HepG2 (cell line): ENCODE measurements around the gene CEP104. TPM values are rescaled to one million over a fixed set of nuclear protein-coding genes. Genes with fewer than 3 reads are reported as not detected.
A peak's percentile ranks its signal among the peaks of the same experiment; 100 is the strongest.

Experiments
- ARNTL ChIP-seq: sonication (generic); formaldehyde crosslinking; IDR thresholded peaks from 2 replicates; pipeline ENCODE4 v1.4.0; 2020; ENCODE audit warnings: mild to moderate bottlenecking, missing genetic modification reagents
- DRAP1 ChIP-seq: IDR thresholded peaks from 2 replicates; pipeline ENCODE4 v1.6.1; 2016; ENCODE audit warnings: missing genetic modification reagents, missing compliant biosample characterization
- ETV6 ChIP-seq: sonication (generic); formaldehyde crosslinking; conservative IDR thresholded peaks from 2 replicates; pipeline ENCODE4 v1.4.0; 2020; ENCODE audit warnings: missing genetic modification reagents
- HNRNPUL1 ChIP-seq: fragments of 200-400 bp; formaldehyde crosslinking; IDR thresholded peaks from 2 replicates; pipeline ENCODE4 v1.6.1; 2017; ENCODE audit warnings: low read depth, mild to moderate bottlenecking, low read length, moderate library complexity
- HOMEZ ChIP-seq: IDR thresholded peaks from 2 replicates; pipeline ENCODE4 v1.6.1; 2016; ENCODE audit warnings: low read depth
- KDM5A ChIP-seq: fragments of 200-600 bp; sonication (generic); IDR thresholded peaks from 2 replicates; pipeline ENCODE4 v1.7.0; 2018; ENCODE audit warnings: antibody characterized with exemption, mild to moderate bottlenecking, low read length, borderline replicate concordance
- MTF2 ChIP-seq: sonication (generic); formaldehyde crosslinking; IDR thresholded peaks from 2 replicates; pipeline ENCODE4 v1.5.0; 2020; ENCODE audit warnings: missing genetic modification reagents, borderline replicate concordance
- MYNN ChIP-seq: sonication (generic); formaldehyde crosslinking; IDR thresholded peaks from 2 replicates; pipeline ENCODE4 v1.4.0; 2020; ENCODE audit warnings: mild to moderate bottlenecking, low read depth, missing genetic modification reagents
- NCOA5 ChIP-seq: sonication (generic); formaldehyde crosslinking; IDR thresholded peaks from 2 replicates; pipeline ENCODE4 v1.4.0; 2020; ENCODE audit warnings: missing genetic modification reagents
- THAP7 ChIP-seq: sonication (generic); formaldehyde crosslinking; IDR thresholded peaks from 2 replicates; pipeline ENCODE4 v1.8.1; 2023; ENCODE audit warnings: mild to moderate bottlenecking, missing genetic modification reagents
- THRA ChIP-seq: sonication (generic); formaldehyde crosslinking; IDR thresholded peaks from 2 replicates; pipeline ENCODE4 v1.4.0; 2020; ENCODE audit warnings: missing genetic modification reagents, borderline replicate concordance
- ZBTB43 ChIP-seq: sonication (generic); formaldehyde crosslinking; conservative IDR thresholded peaks from 2 replicates; pipeline ENCODE4 v1.4.0; 2020; ENCODE audit warnings: missing genetic modification reagents
- ZNF138 ChIP-seq: sonication (generic); formaldehyde crosslinking; IDR thresholded peaks from 2 replicates; pipeline ENCODE4 v1.5.0; 2020; ENCODE audit warnings: mild to moderate bottlenecking, low read depth, missing genetic modification reagents
- ZNF17 ChIP-seq: sonication (generic); formaldehyde crosslinking; IDR thresholded peaks from 2 replicates; pipeline ENCODE4 v1.5.0; 2020; ENCODE audit warnings: mild to moderate bottlenecking, missing genetic modification reagents
- ZNF234 ChIP-seq: sonication (generic); formaldehyde crosslinking; conservative IDR thresholded peaks from 2 replicates; pipeline ENCODE4 v1.5.1; 2020; ENCODE audit warnings: mild to moderate bottlenecking, missing genetic modification reagents
- ZNF274 ChIP-seq: sonication (generic); formaldehyde crosslinking; IDR thresholded peaks from 2 replicates; pipeline ENCODE4 v1.5.1; 2020; ENCODE audit warnings: mild to moderate bottlenecking, missing genetic modification reagents
- ZNF546 ChIP-seq: sonication (generic); formaldehyde crosslinking; conservative IDR thresholded peaks from 2 replicates; pipeline ENCODE4 v1.8.1; 2023; ENCODE audit warnings: mild to moderate bottlenecking, missing genetic modification reagents
- ZNF577 ChIP-seq: sonication (generic); formaldehyde crosslinking; IDR thresholded peaks from 2 replicates; pipeline ENCODE4 v1.4.0; 2020; ENCODE audit warnings: mild to moderate bottlenecking, low read depth, missing genetic modification reagents, borderline replicate concordance
- ZNF768 ChIP-seq: sonication (generic); formaldehyde crosslinking; IDR thresholded peaks from 2 replicates; pipeline ENCODE4 v1.4.0; 2020; ENCODE audit warnings: missing genetic modification reagents
- ZSCAN22 ChIP-seq: sonication (generic); formaldehyde crosslinking; IDR thresholded peaks from 2 replicates; pipeline ENCODE4 v1.4.0; 2020; ENCODE audit warnings: mild to moderate bottlenecking, missing genetic modification reagents
- polyA plus RNA-seq, 8 experiments: library from polyadenylated mRNA; depleted of rRNA in 3 of 8; stranded (reverse) in 7 of 8; unstranded in 1 of 8; fragments of >200 nt; fragmentation: Illumina TruSeq in 4 of 8; extraction: Trizol in 4 of 8; gene quantifications; 2 replicates each; pipeline versions ENCODE4 v1.2.1 to v1.2.3, GENCODE V29; 2011 to 2016; ENCODE audit warnings: low read depth in 4 of 8, missing spikeins in 1 of 8, mixed read lengths in 1 of 8; ENCODE audit not compliant: insufficient read depth in 1 of 8
- total RNA-seq, 5 experiments: library from RNA; depleted of rRNA; stranded (reverse); fragments of >200 nt; fragmentation: Illumina TruSeq; extraction: Trizol; gene quantifications; 2 replicates each; pipeline ENCODE4 v1.2.3, GENCODE V29; 2016; ENCODE audit warnings: low read depth in 1 of 5

CEP104 gene
- total and polyA plus RNA-seq, 2 of the 13 experiments (the other 11 are each of a cell fraction or from before 2014, with no cell fraction given) = 20.4 to 30.1 TPM

GRCh38 chr1:3900150-3900968 lies 43.3 kb upstream of the CEP104 start, which contains the start of gene C1orf174 (continued):
- TF ChIP-seq DRAP1 (CRISPR knock-in tag) (peak; percentile 26; the same call in 1 of the 2 replicates), NCOA5 (CRISPR knock-in tag) (no peak), ZNF17 (CRISPR knock-in tag) (no peak), ZNF234 (CRISPR knock-in tag) (no peak; the same call in 1 of the 2 replicates), ZNF274 (CRISPR knock-in tag) (no peak; the same call in 1 of the 2 replicates), ETV6 (no peak), ARNTL (CRISPR knock-in tag) (peak; percentile 21), ZNF768 (0 out of 2 replicates have a peak, but pooled peaks have one; percentile 2), ZNF577 (CRISPR knock-in tag) (no peak), ZSCAN22 (CRISPR knock-in tag) (no peak), ZNF138 (CRISPR knock-in tag) (0 out of 2 replicates have a peak, but pooled peaks have one; percentile 63), MTF2 (CRISPR knock-in tag) (no peak), MYNN (CRISPR knock-in tag) (no peak), HNRNPUL1 (no peak), ZBTB43 (0 out of 2 replicates have a peak, but pooled peaks have one; percentile 25), THRA (CRISPR knock-in tag) (0 out of 2 replicates have a peak, but pooled peaks have one; percentile 12), ZNF546 (no peak), THAP7 (0 out of 2 replicates have a peak, but pooled peaks have one; percentile 75), KDM5A (no peak; the same call in 1 of the 2 replicates), HOMEZ (no peak)
